Neural cell (in vitro differentiated cells): Measurements from ENCODE around the gene NPAS3. TPM values are rescaled to one million over a fixed set of nuclear protein-coding genes. Genes with fewer than 3 reads are reported as not detected.

Experiments
- H2AFZ ChIP-seq: fragments of 200-600, 300-800 bp; sonication (generic), shearing (Covaris generic); 2 replicates; pipeline ENCODE4 v1.6.0; 2014; ENCODE audit warnings: low read depth, mild to moderate bottlenecking, antibody characterized with exemption, low read length, moderate library complexity
- H3F3A ChIP-seq: fragments of 200-600 bp; shearing (Covaris generic); 2 replicates; pipeline ENCODE4 v1.6.1; 2016; ENCODE audit warnings: mild to moderate bottlenecking, moderate library complexity, mixed read lengths, antibody characterized with exemption, low read length; ENCODE audit not compliant: insufficient read depth, poor library complexity, severe bottlenecking
- H3K27ac ChIP-seq: fragments of 200-600, 300-800 bp; sonication (generic), shearing (Covaris generic); 2 replicates; pipeline ENCODE4 v1.5.1; 2014; ENCODE audit warnings: mild to moderate bottlenecking, low read length, moderate library complexity
- H3K27me3 ChIP-seq: fragments of 300-800, 200-600 bp; sonication (generic), shearing (Covaris generic); 2 replicates; pipeline ENCODE4 v1.6.0; 2014; ENCODE audit warnings: mild to moderate bottlenecking, low read depth, low read length, moderate library complexity; ENCODE audit not compliant: insufficient read depth
- H3K36me3 ChIP-seq: fragments of 300-800, 200-600 bp; sonication (generic), shearing (Covaris generic); 2 replicates; pipeline ENCODE4 v1.5.1; 2014; ENCODE audit warnings: mild to moderate bottlenecking, antibody characterized with exemption, low read length, moderate library complexity; ENCODE audit not compliant: insufficient read depth
- H3K4me2 ChIP-seq: fragments of 300-800, 200-600 bp; sonication (generic), shearing (Covaris generic); 2 replicates; pipeline ENCODE4 v1.6.0; 2014; ENCODE audit warnings: mild to moderate bottlenecking, low read length
- H3K4me3 ChIP-seq: fragments of 300-800, 200-600 bp; sonication (generic), shearing (Covaris generic); 2 replicates; pipeline ENCODE4 v1.5.1; 2014; ENCODE audit warnings: mild to moderate bottlenecking, low read length, moderate library complexity
- H3K79me2 ChIP-seq: fragments of 200-600 bp; shearing (Covaris generic); replicated peaks from 2 replicates; pipeline ENCODE4 v1.6.0; 2014; ENCODE audit warnings: mild to moderate bottlenecking, low read length, moderate library complexity; ENCODE audit not compliant: insufficient read depth
- H3K9ac ChIP-seq: fragments of 300-800, 200-600 bp; sonication (generic), shearing (Covaris generic); 2 replicates; pipeline ENCODE4 v1.6.1; 2016; ENCODE audit warnings: mild to moderate bottlenecking, low read length, mixed read lengths
- H3K9me2 ChIP-seq: fragments of 200-600 bp; shearing (Covaris generic); 2 replicates; pipeline ENCODE4 v1.6.1; 2016; ENCODE audit warnings: mild to moderate bottlenecking, low read length, mixed read lengths; ENCODE audit not compliant: insufficient read depth
- H3K9me3 ChIP-seq: fragments of 200-600, 300-800 bp; sonication (generic), shearing (Covaris generic); 2 replicates; pipeline ENCODE4 v1.6.1; 2016; ENCODE audit warnings: mild to moderate bottlenecking, mixed run types, low read length, moderate library complexity, mixed read lengths
- H4K20me1 ChIP-seq: fragments of 200-600 bp; shearing (Covaris generic); 2 replicates; pipeline ENCODE4 v1.6.1; 2016; ENCODE audit warnings: mild to moderate bottlenecking, mixed run types; ENCODE audit not compliant: insufficient read depth
- CTCF ChIP-seq: fragments of 450-650 bp; IDR thresholded peaks from 2 replicates; pipeline ENCODE4 v1.5.1; 2014; ENCODE audit warnings: antibody characterized with exemption, mild to moderate bottlenecking, moderate library complexity; ENCODE audit not compliant: poor library complexity, severe bottlenecking
- EP300 ChIP-seq: fragments of 450-650 bp; conservative IDR thresholded peaks from 2 replicates; pipeline ENCODE4 v1.6.1; 2014; ENCODE audit warnings: antibody characterized with exemption, mild to moderate bottlenecking, moderate library complexity; ENCODE audit not compliant: poor library complexity, severe bottlenecking
- EZH2 ChIP-seq: fragments of 200-600, 300-800 bp; shearing (Covaris generic), sonication (generic); IDR thresholded peaks from 2 replicates; pipeline ENCODE4 v1.6.1; 2014; ENCODE audit warnings: antibody characterized with exemption, low read length, borderline replicate concordance, mild to moderate bottlenecking; ENCODE audit not compliant: insufficient read depth, poor library complexity, severe bottlenecking
- MXI1 ChIP-seq: fragments of 450-650 bp; conservative IDR thresholded peaks from 2 replicates; pipeline ENCODE4 v1.6.1; 2014; ENCODE audit warnings: antibody characterized with exemption, mild to moderate bottlenecking; ENCODE audit not compliant: poor library complexity, severe bottlenecking
- POLR2AphosphoS5 ChIP-seq: IDR thresholded peaks from 2 replicates; pipeline ENCODE4 v1.6.1; 2012
- RAD21 ChIP-seq: fragments of 450-650 bp; conservative IDR thresholded peaks from 2 replicates; pipeline ENCODE4 v1.6.1; 2014; ENCODE audit warnings: antibody characterized with exemption, mild to moderate bottlenecking, moderate library complexity
- REST ChIP-seq: IDR thresholded peaks from 2 replicates; pipeline ENCODE4 v1.6.1; 2012; ENCODE audit warnings: borderline replicate concordance
- SMC3 ChIP-seq: fragments of 450-650 bp; conservative IDR thresholded peaks from 2 replicates; pipeline ENCODE4 v1.6.1; 2014; ENCODE audit warnings: antibody characterized with exemption, mild to moderate bottlenecking, moderate library complexity; ENCODE audit not compliant: poor library complexity
- TAF1 ChIP-seq: IDR thresholded peaks from 2 replicates; pipeline ENCODE4 v1.6.1; 2012; ENCODE audit warnings: low read depth
- polyA plus RNA-seq: library from polyadenylated mRNA; depleted of rRNA; stranded (reverse); fragments of >200 nt; gene quantifications from 2 replicates; pipeline ENCODE4 v1.2.3, GENCODE V29; 2014

NPAS3 gene
- polyA plus RNA-seq, 1 donor from 2014 or later = 1.3 TPM

GRCh38 chr14:33568935-33569579 lies 630.4 kb downstream of the NPAS3 start:
- no peaks in the 10 kb centered on the region for H3K27me3 ChIP-seq
- H3K9ac ChIP-seq = no peak overlapping the region
- no peaks in the 10 kb centered on the region for H3K79me2 ChIP-seq
- no peak overlapping the region for H3K4me3 ChIP-seq
- H3K9me2 ChIP-seq = no peaks in the 10 kb centered on the region
- H3K36me3 ChIP-seq = no peaks in the 10 kb centered on the region
- no peak overlapping the region for H2AFZ ChIP-seq
- H3K9me3 ChIP-seq = no peaks in the 10 kb centered on the region
- no peak overlapping the region for H3K4me2 ChIP-seq
- no peak for TF ChIP-seq RAD21
- no peak for TF ChIP-seq SMC3
- TF ChIP-seq TAF1 = no peak
- no peak for TF ChIP-seq EP300
- no peak for TF ChIP-seq CTCF
- TF ChIP-seq EZH2 = no peak
- no peak for TF ChIP-seq POLR2AphosphoS5
- TF ChIP-seq REST = no peak
- TF ChIP-seq MXI1 = no peak
- H3K27ac ChIP-seq = no peak overlapping the region
- no peaks in the 10 kb centered on the region for H4K20me1 ChIP-seq
- H3F3A ChIP-seq = no peaks in the 10 kb centered on the region

GRCh38 chr14:33569821-33570687 lies 631.4 kb downstream of the NPAS3 start:
- TF ChIP-seq EZH2 = no peak
- Histone ChIP-seq H3K9me2 (no peaks in the 10 kb centered on the region), H3K27ac (no peak overlapping the region), H3K79me2 (no peaks in the 10 kb centered on the region), H2AFZ (no peak overlapping the region), H3K4me2 (no peak overlapping the region), H3K9me3 (no peaks in the 10 kb centered on the region), H3F3A (no peaks in the 10 kb centered on the region), H3K36me3 (no peaks in the 10 kb centered on the region), H3K9ac (no peak overlapping the region), H3K27me3 (no peaks in the 10 kb centered on the region), H4K20me1 (no peaks in the 10 kb centered on the region), H3K4me3 (no peak overlapping the region)
